Liver (tissue), 9 donors: ENCODE results near the gene TCEANC. TPM values are rescaled to one million over a fixed set of nuclear protein-coding genes. Genes with fewer than 3 reads are reported as not detected.

Experiments
- DNase-seq: peaks from one replicate; pipeline ENCODE4 v3.0.0-alpha.2; 2017; ENCODE audit warnings: low spot score
- H3K27ac ChIP-seq, 2 donors: one replicate each; pipeline ENCODE4 v1.7.0; 2013; ENCODE audit warnings: inconsistent platforms in 2 of 2, low read length in 2 of 2, control low read depth in 1 of 2, low read depth in 1 of 2, mild to moderate bottlenecking in 1 of 2
- H3K27me3 ChIP-seq, 4 donors: one replicate each; pipeline versions ENCODE4 v1.6.1 to v1.7.0; 2013; ENCODE audit warnings: low read length in 3 of 4, inconsistent platforms in 1 of 4, mild to moderate bottlenecking in 1 of 4, moderate library complexity in 1 of 4; ENCODE audit not compliant: control insufficient read depth in 4 of 4, insufficient read depth in 4 of 4
- H3K36me3 ChIP-seq, 4 donors: one replicate each; pipeline versions ENCODE4 v1.6.1 to v1.7.0; 2013; ENCODE audit warnings: low read length in 3 of 4, mild to moderate bottlenecking in 3 of 4, low read depth in 1 of 4, moderate library complexity in 1 of 4; ENCODE audit not compliant: control insufficient read depth in 4 of 4, insufficient read depth in 3 of 4
- H3K4me1 ChIP-seq, 4 donors: one replicate each; pipeline versions ENCODE4 v1.6.1 to v1.7.0; 2013; ENCODE audit warnings: low read length in 3 of 4, mild to moderate bottlenecking in 3 of 4, moderate library complexity in 1 of 4; ENCODE audit not compliant: control insufficient read depth in 4 of 4, insufficient read depth in 4 of 4
- H3K4me3 ChIP-seq, 3 donors: one replicate each; pipeline versions ENCODE4 v1.6.1 to v1.7.0; 2013; ENCODE audit warnings: low read length in 3 of 3, control low read depth in 1 of 3, low read depth in 1 of 3, mild to moderate bottlenecking in 1 of 3
- H3K9ac ChIP-seq, 2 donors: one replicate each; pipeline ENCODE4 v1.7.0; 2013; ENCODE audit warnings: low read length in 2 of 2, mild to moderate bottlenecking in 2 of 2, moderate library complexity in 2 of 2, control low read depth in 1 of 2, low read depth in 1 of 2
- H3K9me3 ChIP-seq, 4 donors: one replicate each; pipeline versions ENCODE4 v1.6.1 to v1.7.0; 2013; ENCODE audit warnings: low read length in 3 of 4; ENCODE audit not compliant: control insufficient read depth in 4 of 4
- ATF3 ChIP-seq: IDR thresholded peaks from 2 replicates; pipeline ENCODE4 v1.6.1; 2016; ENCODE audit warnings: antibody characterized with exemption
- CTCF ChIP-seq: fragments of 150-350 bp; IDR thresholded peaks from 2 replicates; pipeline ENCODE4 v1.5.1; 2017; ENCODE audit warnings: improper control_type of control experiment, low read depth, low read length; ENCODE audit not compliant: missing input control
- EGR1 ChIP-seq, 2 donors: IDR thresholded peaks; 2 replicates each; pipeline ENCODE4 v1.6.1; 2016 to 2018; ENCODE audit warnings: antibody characterized with exemption in 2 of 2, low read depth in 2 of 2
- FOXA1 ChIP-seq: IDR thresholded peaks from 2 replicates; pipeline ENCODE4 v1.6.1; 2016; ENCODE audit warnings: antibody characterized with exemption
- FOXA2 ChIP-seq: IDR thresholded peaks from 2 replicates; pipeline ENCODE4 v1.6.1; 2016; ENCODE audit warnings: antibody characterized with exemption
- GABPA ChIP-seq, 2 donors: IDR thresholded peaks in 1 of 2; conservative IDR thresholded peaks in 1 of 2; 2 replicates each; pipeline ENCODE4 v1.6.1; 2016; ENCODE audit warnings: antibody characterized with exemption in 2 of 2, mild to moderate bottlenecking in 1 of 2, moderate library complexity in 1 of 2
- HNF4A ChIP-seq, 2 donors: conservative IDR thresholded peaks; 2 replicates each; pipeline ENCODE4 v1.6.1; 2016; ENCODE audit warnings: antibody characterized with exemption in 2 of 2, mild to moderate bottlenecking in 2 of 2
- HNF4G ChIP-seq: IDR thresholded peaks from 2 replicates; pipeline ENCODE4 v1.6.1; 2016; ENCODE audit warnings: antibody characterized with exemption
- JUND ChIP-seq, 2 donors: IDR thresholded peaks; 2 replicates each; pipeline ENCODE4 v1.6.1; 2016; ENCODE audit warnings: antibody characterized with exemption in 2 of 2
- MAX ChIP-seq: IDR thresholded peaks from 2 replicates; pipeline ENCODE4 v1.6.1; 2016; ENCODE audit warnings: antibody characterized with exemption
- NR2F2 ChIP-seq: IDR thresholded peaks from 2 replicates; pipeline ENCODE4 v1.6.1; 2016; ENCODE audit warnings: antibody characterized with exemption
- RAD21 ChIP-seq, 2 donors: IDR thresholded peaks; 2 replicates each; pipeline ENCODE4 v1.6.1; 2016; ENCODE audit warnings: antibody characterized with exemption in 2 of 2, mild to moderate bottlenecking in 2 of 2
- REST ChIP-seq: IDR thresholded peaks from 2 replicates; pipeline ENCODE4 v1.6.1; 2016; ENCODE audit warnings: antibody characterized with exemption, mild to moderate bottlenecking
- RXRA ChIP-seq, 2 donors: IDR thresholded peaks; 2 replicates each; pipeline ENCODE4 v1.6.1; 2017 to 2018; ENCODE audit warnings: antibody characterized with exemption in 2 of 2, mild to moderate bottlenecking in 1 of 2
- SP1 ChIP-seq: IDR thresholded peaks from 2 replicates; pipeline ENCODE4 v1.6.1; 2018; ENCODE audit warnings: antibody characterized with exemption, mild to moderate bottlenecking
- TAF1 ChIP-seq: conservative IDR thresholded peaks from 2 replicates; pipeline ENCODE4 v1.6.1; 2016; ENCODE audit warnings: antibody characterized with exemption, mild to moderate bottlenecking
- YY1 ChIP-seq: IDR thresholded peaks from 2 replicates; pipeline ENCODE4 v1.6.1; 2016; ENCODE audit warnings: antibody characterized with exemption, mild to moderate bottlenecking
- ZBTB33 ChIP-seq: IDR thresholded peaks from 2 replicates; pipeline ENCODE4 v1.6.1; 2016; ENCODE audit warnings: antibody characterized with exemption
- WGBS: extraction: QIAGEN DNeasy Blood & Tissue Kit; methylation state at CpG from one replicate; pipeline ENCODE4 v1.1.7; 2013; 5-methylcytosine and 5-hydroxymethylcytosine counted together
- polyA plus RNA-seq, 2 donors: library from polyadenylated mRNA; stranded (reverse) in 1 of 2; unstranded in 1 of 2; fragments of 200-250 nt in 1 of 2; fragments of >200 nt in 1 of 2; fragmentation: Nextera tagmentation in 1 of 2; extraction: Ambion mirVana in 1 of 2; gene quantifications; one replicate each; pipeline versions ENCODE4 v1.2.1 to v1.2.3, GENCODE V29; 2013 to 2015
- total RNA-seq, 2 donors: library from RNA; depleted of rRNA; stranded (reverse); fragments of >200 nt; gene quantifications; one replicate each; pipeline ENCODE4 v1.2.3, GENCODE V29; 2014
- donor health status: healthy.
- donor health status: healthy.
- donor health status: healthy.
- donor health status: healthy.
- donor health status: healthy.

Gene TCEANC
- total and polyA plus RNA-seq, 4 donors, result 0.73 to 7.7 (median 3.6) TPM

- no peak overlapping the region for H3K9ac ChIP-seq
- H3K4me3 ChIP-seq, result no peak overlapping the region
- no peaks in the 10 kb centered on the region for H3K27me3 ChIP-seq
- H3K9me3 ChIP-seq, result no peaks in the 10 kb centered on the region
- H3K4me1 ChIP-seq, result peaks cover 5 to 13% (median 7%) of the 10 kb centered on the region in 4 donors
- TF ChIP-seq ZBTB33 (no peak), CTCF (no peak), FOXA1 (no peak), SP1 (no peak), TAF1 (no peak), HNF4A (conservative IDR thresholded peaks at IDR 0.05) (no peak), YY1 (no peak), JUND (IDR thresholded peaks at IDR 0.05) (no peak), ATF3 (no peak)
- WGBS, result 94% methylated on average over 4 of the region's 4 CpGs
- no peaks in the 10 kb centered on the region for H3K36me3 ChIP-seq
- no peak for DNase-seq
- H3K27ac ChIP-seq, result no peak overlapping the region
Measured at GRCh38 chrX:13695601-13696115, 42.7 kb downstream of the TCEANC start.

GRCh38 chrX:13697455-13697854 is 44.5 kb downstream of the TCEANC start:
- peaks cover 3 to 10% (median 6%) of the 10 kb centered on the region in 4 donors for H3K4me1 ChIP-seq
- TF ChIP-seq TAF1 (no peak), ATF3 (no peak), EGR1 (IDR thresholded peaks at IDR 0.05; ENCODE audit: low read depth in 2 of 2) (no peak), FOXA1 (no peak), NR2F2 (no peak), HNF4G (no peak), MAX (no peak), RXRA (IDR thresholded peaks at IDR 0.05) (no peak), SP1 (no peak), REST (no peak), FOXA2 (no peak), JUND (IDR thresholded peaks at IDR 0.05) (no peak), RAD21 (IDR thresholded peaks at IDR 0.05) (no peak), CTCF (no peak), GABPA (IDR thresholded peaks at IDR 0.05 in 1 of 2, conservative IDR thresholded peaks at IDR 0.05 in 1 of 2) (no peak), ZBTB33 (no peak), YY1 (no peak), HNF4A (conservative IDR thresholded peaks at IDR 0.05) (no peak)
- no peak for DNase-seq
- no peaks in the 10 kb centered on the region for H3K27me3 ChIP-seq
- H3K27ac ChIP-seq, result no peak overlapping the region
- no peaks in the 10 kb centered on the region for H3K9me3 ChIP-seq
- no peak overlapping the region for H3K4me3 ChIP-seq
- no peaks in the 10 kb centered on the region for H3K36me3 ChIP-seq
- 92% methylated on average over 2 of the region's 2 CpGs for WGBS
- no peak overlapping the region for H3K9ac ChIP-seq
